BLaER1 (cell line): Measurements from ENCODE around the gene CELF5.

Experiments
- H3K27ac ChIP-seq: shearing (Covaris generic); formaldehyde crosslinking; 2 replicates; pipeline ENCODE4 v1.8.1; 2022
- H3K27me3 ChIP-seq: shearing (Covaris generic); formaldehyde crosslinking; 2 replicates; pipeline ENCODE4 v1.8.1; 2022
- H3K36me3 ChIP-seq: shearing (Covaris generic); formaldehyde crosslinking; 2 replicates; pipeline ENCODE4 v1.8.1; 2022
- H3K4me1 ChIP-seq: shearing (Covaris generic); formaldehyde crosslinking; 2 replicates; pipeline ENCODE4 v1.8.1; 2022
- H3K4me2 ChIP-seq: shearing (Covaris generic); formaldehyde crosslinking; 2 replicates; pipeline ENCODE4 v1.8.1; 2022
- H3K4me3 ChIP-seq: shearing (Covaris generic); formaldehyde crosslinking; 2 replicates; pipeline ENCODE4 v1.8.1; 2022
- H3K9ac ChIP-seq: shearing (Covaris generic); formaldehyde crosslinking; 2 replicates; pipeline ENCODE4 v1.8.1; 2022
- H3K9me3 ChIP-seq: shearing (Covaris generic); formaldehyde crosslinking; 2 replicates; pipeline ENCODE4 v1.8.1; 2022
- H4K20me1 ChIP-seq: shearing (Covaris generic); formaldehyde crosslinking; 2 replicates; pipeline ENCODE4 v1.8.1; 2022
- Cebpa-rat ChIP-seq: shearing (Covaris generic); IDR thresholded peaks from 2 replicates; pipeline ENCODE4 v1.8.1; 2022

CELF5 gene

DNA sequence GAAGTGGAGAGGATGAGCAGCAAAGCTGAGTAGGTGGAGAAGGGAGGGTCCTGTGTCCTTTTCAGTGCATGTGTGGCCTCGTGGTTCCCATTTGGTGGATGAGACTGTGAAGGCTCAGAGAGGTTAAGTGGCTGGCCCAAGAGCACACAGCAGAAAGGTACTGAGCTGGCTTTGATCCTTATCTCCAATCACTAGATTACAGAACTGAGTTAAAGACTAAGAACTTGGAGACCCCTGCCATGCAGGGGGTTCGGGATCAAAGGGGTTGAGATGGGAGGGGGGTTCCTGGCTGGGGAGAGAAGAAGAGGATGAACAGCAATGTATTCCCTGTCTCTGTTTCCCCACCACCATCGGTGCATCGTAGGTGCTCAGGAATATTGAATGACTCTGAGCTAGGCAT is 11.8 kb downstream of the CELF5 start:
- Histone ChIP-seq H3K4me1 (no peaks in the 10 kb centered on the region), H3K9ac (no peak overlapping the region), H3K27me3 (no peaks in the 10 kb centered on the region), H3K4me3 (no peak overlapping the region), H4K20me1 (peaks cover 10% of the 10 kb centered on the region; the same call in 1 of the 2 replicates), H3K9me3 (no peaks in the 10 kb centered on the region), H3K27ac (no peak overlapping the region), H3K4me2 (no peak overlapping the region), H3K36me3 (no peaks in the 10 kb centered on the region)
- no peak for TF ChIP-seq Cebpa-rat

DNA sequence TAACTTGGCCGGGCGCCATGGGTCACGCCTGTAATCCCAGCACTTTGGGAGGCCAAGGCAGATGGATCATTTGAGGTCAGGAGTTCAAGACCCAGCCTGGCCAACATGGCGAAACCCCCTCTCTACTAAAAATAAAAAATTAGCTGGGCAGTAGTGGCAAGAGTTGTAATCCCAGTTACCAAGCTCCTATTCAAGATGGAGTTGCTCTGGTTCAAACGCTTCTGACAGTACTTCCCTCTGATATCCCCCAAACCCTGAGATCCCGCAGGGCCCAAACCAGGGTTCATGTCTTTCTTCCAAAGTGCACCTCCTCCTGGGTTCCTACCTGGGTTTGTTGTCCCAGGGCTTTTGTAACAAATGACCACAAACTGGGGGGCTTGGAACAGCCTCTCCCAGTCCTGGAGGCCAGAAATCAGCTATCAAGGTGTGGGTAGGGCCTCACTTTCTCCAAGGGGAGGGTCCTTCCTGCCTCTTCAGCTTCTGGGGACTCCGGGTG is 13.7 kb downstream of the CELF5 start:
- no peak overlapping the region for H3K4me3 ChIP-seq
- no peaks in the 10 kb centered on the region for H3K4me1 ChIP-seq
- no peak for TF ChIP-seq Cebpa-rat
- no peak overlapping the region for H3K27ac ChIP-seq
- H3K27me3 ChIP-seq, result no peaks in the 10 kb centered on the region
- H4K20me1 ChIP-seq, result peaks cover 21% of the 10 kb centered on the region
- no peak overlapping the region for H3K4me2 ChIP-seq
- no peak overlapping the region for H3K9ac ChIP-seq
- H3K9me3 ChIP-seq, result no peaks in the 10 kb centered on the region
- no peaks in the 10 kb centered on the region for H3K36me3 ChIP-seq

DNA sequence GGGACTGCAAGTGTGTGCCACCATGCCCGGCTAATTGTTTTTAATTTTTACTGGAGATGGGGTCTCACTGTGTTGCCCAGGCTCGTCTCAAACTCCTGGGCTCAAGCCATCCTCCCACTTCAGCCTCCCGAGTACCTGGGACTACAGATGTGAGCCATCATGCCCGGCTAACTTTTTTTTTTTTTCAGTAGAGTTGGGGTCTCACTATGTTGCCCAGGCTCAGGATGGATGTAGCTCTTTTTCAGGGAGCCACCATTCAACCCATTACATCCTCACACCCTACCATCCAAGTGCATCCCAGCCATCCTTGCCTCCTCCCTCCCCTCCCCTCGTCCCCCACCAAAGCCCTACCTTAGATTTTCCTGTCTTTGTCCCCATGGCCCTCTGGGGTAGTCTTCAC is 14.9 kb downstream of the CELF5 start:
- Histone ChIP-seq H3K27me3 (no peaks in the 10 kb centered on the region), H3K4me1 (no peaks in the 10 kb centered on the region), H3K9me3 (no peaks in the 10 kb centered on the region), H3K27ac (no peak overlapping the region), H3K9ac (no peak overlapping the region), H3K4me2 (no peak overlapping the region), H4K20me1 (peaks cover 32% of the 10 kb centered on the region), H3K4me3 (no peak overlapping the region), H3K36me3 (no peaks in the 10 kb centered on the region)
- TF ChIP-seq Cebpa-rat, result no peak

DNA sequence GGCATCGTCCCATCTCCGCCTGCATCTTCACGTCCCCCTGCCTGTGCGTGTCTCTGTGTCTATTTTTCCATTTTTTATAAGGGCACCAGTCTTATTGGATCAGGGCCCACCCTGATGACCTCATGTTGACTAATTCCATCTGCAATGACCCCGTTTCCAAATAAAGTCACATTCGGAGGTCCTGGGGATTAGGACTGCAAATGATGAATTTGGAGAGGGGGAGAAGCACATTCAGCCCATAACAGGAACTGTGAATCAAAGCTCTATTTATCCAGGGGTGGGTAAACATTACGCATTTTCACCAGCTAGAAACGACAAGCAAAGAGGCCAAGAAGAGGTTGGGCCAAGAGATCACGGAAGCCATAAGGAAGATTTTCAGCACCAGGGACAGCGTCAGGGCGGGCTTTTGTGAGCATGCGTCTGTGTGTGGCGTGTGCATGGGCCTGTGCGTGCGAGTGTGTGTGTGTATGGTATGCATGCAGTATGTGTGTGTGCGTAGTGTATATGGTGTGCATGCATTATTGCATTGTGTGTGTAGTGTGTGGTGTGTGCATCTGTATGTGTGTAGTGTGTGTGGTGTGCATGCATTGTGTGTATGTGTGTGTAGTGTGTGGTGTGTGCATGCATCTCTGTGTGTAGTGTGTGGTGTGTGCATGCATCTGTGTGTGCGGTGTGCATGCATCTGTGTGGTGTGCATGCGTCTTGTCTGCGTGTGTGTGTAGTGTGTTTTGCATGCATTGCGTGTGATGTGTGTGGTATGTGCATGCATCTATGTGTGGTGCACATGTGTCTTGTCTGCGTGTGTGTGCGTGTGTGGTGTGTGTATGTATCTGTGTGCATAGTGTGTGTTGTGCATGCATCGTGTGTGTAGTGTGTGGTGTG is 19.6 kb downstream of the CELF5 start:
- no peaks in the 10 kb centered on the region for H3K36me3 ChIP-seq
- H3K9ac ChIP-seq, result no peak overlapping the region
- no peak overlapping the region for H3K4me3 ChIP-seq
- H3K27me3 ChIP-seq, result no peaks in the 10 kb centered on the region
- peaks cover 35% of the 10 kb centered on the region for H4K20me1 ChIP-seq
- H3K9me3 ChIP-seq, result no peaks in the 10 kb centered on the region
- H3K4me1 ChIP-seq, result no peaks in the 10 kb centered on the region
- no peak for TF ChIP-seq Cebpa-rat
- no peak overlapping the region for H3K27ac ChIP-seq
- H3K4me2 ChIP-seq, result no peak overlapping the region

DNA sequence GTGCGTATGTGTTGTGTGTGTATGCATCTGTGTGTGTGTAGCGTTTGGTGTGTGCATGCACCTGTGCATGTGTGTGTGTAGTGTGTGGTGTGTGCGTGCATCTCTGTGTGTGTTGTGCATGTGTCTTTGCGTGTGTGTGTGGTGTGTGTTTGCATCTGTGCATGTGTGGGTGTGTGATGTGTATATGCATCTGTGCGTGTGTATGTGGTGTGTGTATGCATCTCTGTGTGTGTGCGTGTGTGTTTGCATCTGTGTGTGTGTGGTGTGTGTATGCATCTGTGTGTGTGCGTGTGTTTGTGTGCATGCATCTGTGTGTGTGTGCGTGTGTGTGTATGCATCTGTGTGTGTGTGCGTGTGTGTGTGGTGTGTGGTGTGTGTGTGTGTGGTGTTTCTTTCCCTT is 20.6 kb downstream of the CELF5 start:
- no peak for TF ChIP-seq Cebpa-rat
- no peaks in the 10 kb centered on the region for H3K27me3 ChIP-seq
- peaks cover 35% of the 10 kb centered on the region for H4K20me1 ChIP-seq
- no peak overlapping the region for H3K4me2 ChIP-seq
- no peaks in the 10 kb centered on the region for H3K9me3 ChIP-seq
- no peak overlapping the region for H3K4me3 ChIP-seq
- H3K4me1 ChIP-seq, result no peaks in the 10 kb centered on the region
- H3K27ac ChIP-seq, result no peak overlapping the region
- no peaks in the 10 kb centered on the region for H3K36me3 ChIP-seq
- H3K9ac ChIP-seq, result no peak overlapping the region

DNA sequence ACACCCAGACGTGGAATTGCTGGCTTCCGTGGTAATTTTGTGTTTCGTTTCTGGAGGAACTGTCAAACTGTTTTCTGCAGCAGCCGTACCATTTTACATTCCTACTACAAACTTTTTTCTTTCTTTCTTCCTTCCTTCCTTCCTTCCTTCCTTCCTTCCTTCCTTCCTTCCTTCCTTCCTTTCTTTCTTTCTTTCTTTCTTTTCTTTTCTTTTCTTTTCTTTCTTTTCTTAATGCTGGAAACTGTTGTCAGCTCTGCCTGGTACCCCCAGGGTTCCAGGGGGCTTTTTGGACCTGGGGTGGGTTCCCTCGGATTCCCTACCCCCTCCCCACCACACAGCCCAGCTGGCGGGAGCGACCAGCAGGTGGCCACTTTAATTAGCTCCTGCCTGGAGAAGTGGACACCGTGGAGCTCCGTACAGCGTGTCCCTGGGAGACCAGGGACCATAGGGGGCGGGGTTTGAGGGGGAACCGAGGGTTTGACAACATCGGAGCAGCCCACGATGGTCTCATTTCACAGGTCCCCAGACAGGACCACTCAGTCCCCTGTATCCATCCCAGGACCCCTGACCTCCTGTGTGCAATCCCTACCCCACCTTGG is 24.4 kb downstream of the CELF5 start:
- no peak overlapping the region for H3K9ac ChIP-seq
- no peak for TF ChIP-seq Cebpa-rat
- peaks cover 7% of the 10 kb centered on the region; the same call in 1 of the 2 replicates for H4K20me1 ChIP-seq
- no peak overlapping the region for H3K4me3 ChIP-seq
- no peak overlapping the region for H3K4me2 ChIP-seq
- no peaks in the 10 kb centered on the region for H3K4me1 ChIP-seq
- peaks cover 18% of the 10 kb centered on the region for H3K36me3 ChIP-seq
- peaks cover 14% of the 10 kb centered on the region for H3K9me3 ChIP-seq
- no peak overlapping the region for H3K27ac ChIP-seq
- no peaks in the 10 kb centered on the region for H3K27me3 ChIP-seq

DNA sequence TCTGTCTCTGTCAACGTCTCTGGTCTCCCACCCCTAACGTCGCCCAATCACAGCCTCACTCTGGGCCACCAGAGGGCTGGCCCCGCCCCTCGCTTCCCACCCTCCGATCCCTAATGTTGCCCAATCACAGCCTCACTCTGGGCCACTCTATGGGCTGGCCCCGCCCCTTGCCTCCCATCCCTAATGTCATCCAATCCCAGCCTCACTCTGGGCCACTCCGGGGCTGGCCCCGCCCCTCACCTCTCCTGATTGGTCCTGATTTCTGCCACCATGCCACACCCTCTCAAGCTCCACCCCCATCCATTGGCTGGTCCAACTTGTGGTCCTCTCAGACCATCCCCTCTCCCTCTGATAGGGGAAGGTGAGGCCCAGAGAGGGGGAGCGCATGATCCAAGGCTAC is 24.9 kb downstream of the CELF5 start:
- Histone ChIP-seq H3K4me2 (no peak overlapping the region), H3K27ac (no peak overlapping the region), H3K4me3 (no peak overlapping the region), H3K36me3 (peaks cover 21% of the 10 kb centered on the region), H3K9me3 (peaks cover 16% of the 10 kb centered on the region), H3K27me3 (no peaks in the 10 kb centered on the region), H4K20me1 (peaks cover 3% of the 10 kb centered on the region; the same call in 1 of the 2 replicates), H3K4me1 (no peaks in the 10 kb centered on the region), H3K9ac (no peak overlapping the region)
- no peak for TF ChIP-seq Cebpa-rat

DNA sequence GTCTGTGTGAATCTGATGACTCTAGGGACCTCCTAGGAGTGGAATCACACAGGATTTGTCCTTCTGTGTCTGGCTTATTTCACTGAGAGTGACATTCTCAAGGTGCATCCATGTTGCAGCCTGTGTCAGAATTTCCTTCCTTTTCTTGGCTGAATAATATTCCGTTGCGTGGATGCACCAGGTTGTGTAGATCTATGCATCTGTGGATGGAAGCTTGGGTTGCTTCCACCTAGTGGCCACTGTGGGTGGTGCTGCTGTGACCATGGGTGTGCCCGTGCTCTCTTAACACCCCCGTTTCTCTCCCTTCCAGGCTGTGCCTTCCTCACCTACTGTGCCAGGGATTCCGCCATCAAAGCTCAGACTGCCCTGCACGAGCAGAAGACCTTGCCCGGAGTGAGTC is 26.2 kb downstream of the CELF5 start:
- H3K4me1 ChIP-seq, result no peaks in the 10 kb centered on the region

DNA sequence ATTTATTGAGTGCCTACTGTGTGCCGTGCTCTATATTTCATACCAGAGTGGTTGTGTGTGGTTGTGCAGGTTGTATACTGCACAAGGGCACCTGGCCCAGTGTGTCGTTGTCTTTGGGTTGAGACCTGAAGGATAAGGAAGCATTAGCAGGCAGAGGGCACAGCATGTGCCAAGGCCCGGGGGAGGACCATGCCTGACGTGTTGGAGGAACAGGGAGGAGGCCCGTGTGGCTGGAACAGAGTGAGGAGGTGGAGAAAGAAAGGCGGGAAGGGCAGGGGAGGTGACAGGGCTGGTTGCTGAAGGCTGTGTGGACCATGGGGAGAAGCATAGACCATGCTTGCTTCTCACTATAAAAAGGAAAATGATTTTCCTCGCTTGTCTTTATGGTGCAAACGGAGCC is 26.8 kb downstream of the CELF5 start:
- no peak for TF ChIP-seq Cebpa-rat
- H3K4me2 ChIP-seq, result no peak overlapping the region
- H3K27me3 ChIP-seq, result no peaks in the 10 kb centered on the region

More for the DNA sequence above, 26.2 kb downstream of the CELF5 start:
- Histone ChIP-seq H3K27ac (no peak overlapping the region), H3K36me3 (peaks cover 21% of the 10 kb centered on the region), H3K9ac (no peak overlapping the region), H3K4me2 (no peak overlapping the region), H3K4me3 (no peak overlapping the region), H3K9me3 (peaks cover 16% of the 10 kb centered on the region), H3K27me3 (no peaks in the 10 kb centered on the region), H4K20me1 (no peaks in the 10 kb centered on the region; the same call in 1 of the 2 replicates)
- no peak for TF ChIP-seq Cebpa-rat

DNA sequence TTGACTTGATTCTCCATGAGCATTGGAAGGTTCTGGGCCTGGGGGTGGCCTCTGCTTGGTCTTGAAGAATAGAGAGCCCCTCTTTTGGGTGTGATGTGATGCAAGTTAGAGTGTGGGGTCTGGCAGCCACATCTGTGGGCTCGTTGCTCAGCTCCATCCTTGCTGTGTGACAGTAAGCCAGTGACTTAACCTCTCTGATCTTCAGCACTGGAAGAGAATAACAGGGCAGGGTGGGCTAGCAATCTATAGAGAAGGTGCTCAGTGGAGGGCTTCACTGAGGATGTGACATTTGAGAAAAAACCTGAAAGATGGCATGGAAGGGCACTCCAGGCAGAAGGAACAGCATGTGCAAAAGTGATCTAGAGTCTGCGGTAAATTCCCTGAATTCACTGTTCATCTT is 28.2 kb downstream of the CELF5 start:
- H3K4me1 ChIP-seq, result no peaks in the 10 kb centered on the region
- TF ChIP-seq Cebpa-rat, result no peak
- no peak overlapping the region for H3K4me2 ChIP-seq
- no peaks in the 10 kb centered on the region for H3K27me3 ChIP-seq
- no peak overlapping the region for H3K4me3 ChIP-seq
- H3K27ac ChIP-seq, result no peak overlapping the region
- no peak overlapping the region for H3K9ac ChIP-seq
- H3K36me3 ChIP-seq, result peaks cover 21% of the 10 kb centered on the region
- peaks cover 16% of the 10 kb centered on the region for H3K9me3 ChIP-seq
- no peaks in the 10 kb centered on the region; the same call in 1 of the 2 replicates for H4K20me1 ChIP-seq

More for the DNA sequence above, 26.8 kb downstream of the CELF5 start:
- peaks cover 16% of the 10 kb centered on the region for H3K9me3 ChIP-seq
- no peak overlapping the region for H3K4me3 ChIP-seq
- no peak overlapping the region for H3K9ac ChIP-seq
- peaks cover 21% of the 10 kb centered on the region for H3K36me3 ChIP-seq
- H4K20me1 ChIP-seq, result no peaks in the 10 kb centered on the region; the same call in 1 of the 2 replicates
- H3K4me1 ChIP-seq, result no peaks in the 10 kb centered on the region
- no peak overlapping the region for H3K27ac ChIP-seq
